Loucy (cell line): ENCODE measurements around the gene KLKB1.
"Not testable (repeated sequence)": the region's sequence is repeated elsewhere in the genome, so short reads cannot be mapped to it uniquely, and the experiment has no call there.

Experiments
- CTCF ChIP-seq: fragments of 200-600 bp; sonication (generic); conservative IDR thresholded peaks from 2 replicates; pipeline ENCODE4 v1.5.1; 2014; ENCODE audit warnings: mild to moderate bottlenecking, antibody characterized with exemption, low read length
- EZH2phosphoT487 ChIP-seq: fragments of 200-600 bp; IDR thresholded peaks from 2 replicates; pipeline ENCODE4 v1.6.1; 2018; ENCODE audit warnings: antibody characterized with exemption, mild to moderate bottlenecking, moderate library complexity, borderline replicate concordance

- TF ChIP-seq CTCF, EZH2phosphoT487: not testable (repeated sequence)
Measured at GRCh38 chr4:186242031-186242430, 14.7 kb downstream of the KLKB1 start.
